Chondrocyte (in vitro differentiated cells): ENCODE measurements around the gene SPNS1. TPM values are rescaled to one million over a fixed set of nuclear protein-coding genes. Genes with fewer than 3 reads are reported as not detected.

Source experiments
- DNase-seq: peaks from one replicate; pipeline ENCODE4 v3.0.0; 2021; ENCODE audit warnings: mixed read lengths, low spot score
- H3K27ac Mint-ChIP-seq: one replicate; pipeline ENCODE4 v1.8.0; 2021; ENCODE audit warnings: mild to moderate bottlenecking, moderate library complexity, mixed read lengths; ENCODE audit not compliant: unreplicated experiment
- H3K27me3 Mint-ChIP-seq: 2 replicates; pipeline ENCODE4 v1.8.0; 2021; ENCODE audit warnings: low read depth, mixed read lengths
- H3K36me3 Mint-ChIP-seq: 2 replicates; pipeline ENCODE4 v1.8.0; 2021; ENCODE audit warnings: low read depth, mixed read lengths
- H3K4me1 Mint-ChIP-seq: 2 replicates; pipeline ENCODE4 v1.8.0; 2021; ENCODE audit warnings: low read depth, mild to moderate bottlenecking, mixed read lengths
- H3K4me3 Mint-ChIP-seq: one replicate; pipeline ENCODE4 v1.8.0; 2021; ENCODE audit warnings: mild to moderate bottlenecking, moderate library complexity, mixed read lengths; ENCODE audit not compliant: unreplicated experiment
- H3K9me3 Mint-ChIP-seq: 2 replicates; pipeline ENCODE4 v1.8.0; 2021; ENCODE audit warnings: low read depth, mixed read lengths
- CTCF ChIP-seq: fragments of 200-600 bp; sonication (generic); IDR thresholded peaks from 2 replicates; pipeline ENCODE4 v1.5.0; 2021; ENCODE audit warnings: antibody characterized with exemption, mild to moderate bottlenecking, moderate library complexity
- total RNA-seq: library from RNA; stranded (reverse); gene quantifications from 3 replicates; pipeline ENCODE4 v1.2.1, GENCODE V29; 2021

The SPNS1 gene
- total RNA-seq, 1 donor from 2014 or later: 60.8 TPM

DNA sequence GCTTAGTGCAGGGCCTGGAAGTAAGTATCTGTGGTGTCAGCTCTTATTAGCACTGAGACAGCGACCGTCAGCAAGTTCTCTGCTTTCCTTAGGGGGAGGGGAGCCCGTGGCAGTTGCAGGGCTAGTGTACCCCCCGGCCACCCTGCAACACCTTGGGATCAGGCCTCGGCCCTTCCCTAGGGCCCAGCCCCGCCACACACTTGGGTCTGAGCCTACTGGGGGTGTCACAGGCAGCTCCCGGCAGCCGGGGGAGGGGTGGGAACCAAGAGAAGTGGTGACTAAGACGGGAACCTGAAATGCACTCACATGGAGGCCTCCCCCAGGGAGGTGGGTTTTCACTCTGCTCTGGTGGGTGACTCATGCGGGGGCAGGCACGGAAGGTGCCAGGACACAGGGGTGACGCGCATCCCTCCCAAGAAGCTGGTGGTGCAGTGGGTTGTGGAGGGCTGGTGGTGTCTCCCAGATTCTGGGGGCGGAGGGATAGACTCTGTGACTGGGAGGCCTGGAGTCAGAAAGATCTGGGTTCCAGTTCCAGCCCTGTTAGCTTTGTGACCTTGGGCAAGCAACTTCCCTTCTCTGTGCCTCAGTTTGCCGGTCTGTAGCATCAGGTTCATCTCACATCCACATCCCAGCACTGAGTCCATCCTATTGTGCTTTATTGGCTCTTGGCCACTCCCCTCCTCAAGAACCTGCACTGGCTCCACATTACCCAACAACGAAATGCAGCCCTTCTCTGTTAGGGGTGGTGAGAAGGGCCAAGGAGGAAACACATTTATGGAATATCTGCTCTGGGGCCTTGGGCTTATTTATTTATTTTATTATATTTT lies 54.8 kb downstream of the SPNS1 start:
- Mint-ChIP-seq H3K27me3 (no peaks in the 10 kb centered on the region), H3K9me3 (no peaks in the 10 kb centered on the region), H3K4me3 (peak overlapping the region; percentile 6), H3K4me1 (peaks cover 16% of the 10 kb centered on the region), H3K27ac (peak overlapping the region; percentile 79), H3K36me3 (no peaks in the 10 kb centered on the region)
- DNase-seq: no peak
- no peak for TF ChIP-seq CTCF

DNA sequence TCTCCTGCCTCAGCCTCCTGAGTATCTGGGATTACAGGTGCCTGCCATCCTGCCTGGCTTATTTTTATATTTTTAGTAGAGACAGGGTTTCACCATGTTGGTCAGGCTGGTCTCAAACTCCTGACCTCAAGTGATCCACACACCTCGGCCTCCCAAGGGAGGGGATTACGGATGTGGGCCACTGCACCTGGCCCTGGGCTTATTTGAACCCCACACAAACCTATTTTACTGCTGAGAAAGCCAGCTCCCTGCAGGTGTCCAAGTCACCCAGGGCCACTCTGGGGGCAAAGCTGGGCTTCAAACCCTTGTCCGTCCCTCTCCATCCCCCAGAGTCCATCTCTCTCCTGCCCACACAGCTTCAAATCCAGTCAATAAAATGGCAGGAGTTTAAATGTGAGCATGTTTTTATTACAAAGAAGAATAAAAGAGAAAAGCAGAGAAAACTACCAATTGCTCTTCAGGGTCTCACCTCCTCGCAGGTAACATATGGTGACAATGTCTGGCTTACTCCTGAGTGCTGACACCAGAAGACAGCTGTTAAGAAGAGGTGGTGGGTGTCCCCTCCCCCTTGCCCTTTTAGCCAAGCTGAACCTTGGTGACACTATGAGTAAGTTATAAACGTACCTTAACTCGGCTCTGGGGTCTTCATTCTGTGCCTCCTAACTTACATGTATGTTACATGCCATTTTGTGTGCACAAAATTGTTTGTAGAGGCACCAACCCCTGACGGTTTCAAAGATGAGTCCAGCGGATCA lies 55.7 kb downstream of the SPNS1 start:
- Mint-ChIP-seq H3K27ac (no peak overlapping the region), H3K9me3 (no peaks in the 10 kb centered on the region), H3K27me3 (no peaks in the 10 kb centered on the region), H3K4me1 (peaks cover 16% of the 10 kb centered on the region), H3K36me3 (no peaks in the 10 kb centered on the region), H3K4me3 (no peak overlapping the region)
- DNase-seq: no peak
- TF ChIP-seq CTCF: no peak

Other genes starting within 250 kb of the SPNS1 start
- 1.1 to 3.2 TPM (median 2.9 TPM) in 3 replicates for gene NPIPB9, start 223.0 kb upstream of the SPNS1 start, total RNA-seq
- gene ATXN2L, start 151.8 kb upstream of the SPNS1 start, total RNA-seq: 152 to 186 TPM (median 185 TPM) in 3 replicates
- 91.1 to 120 TPM (median 95.0 TPM) in 3 replicates for gene TUFM, start 128.4 kb upstream of the SPNS1 start, total RNA-seq
- 36.4 to 48.1 TPM (median 38.1 TPM) in 3 replicates for gene SH2B1, start 110.9 kb upstream of the SPNS1 start, total RNA-seq
- gene ATP2A1, start 96.3 kb upstream of the SPNS1 start, total RNA-seq: 0.31 to 1.8 TPM (median 0.42 TPM) in 3 replicates
- 20.1 to 24.6 TPM (median 22.4 TPM) in 3 replicates for gene RABEP2, start 49.5 kb upstream of the SPNS1 start, total RNA-seq
- gene CD19, start 42.8 kb upstream of the SPNS1 start, total RNA-seq: not detected in 3 replicates
- gene NFATC2IP, start 23.8 kb upstream of the SPNS1 start, total RNA-seq: 23.0 to 24.3 TPM (median 23.8 TPM) in 3 replicates
- gene LAT, start 10.3 kb downstream of the SPNS1 start, total RNA-seq: 10.2 to 13.6 TPM (median 11.7 TPM) in 3 replicates